HepG2 (cell line): ENCODE measurements around the gene RFTN1.

Experiments
- ATRX ChIP-seq: sonication (generic); formaldehyde crosslinking; IDR thresholded peaks from 2 replicates; pipeline ENCODE4 v1.4.0; 2020; ENCODE audit warnings: missing genetic modification reagents, borderline replicate concordance
- CBX5 ChIP-seq: sonication (generic); formaldehyde crosslinking; IDR thresholded peaks from 2 replicates; pipeline ENCODE4 v1.4.0; 2020; ENCODE audit warnings: missing genetic modification reagents, borderline replicate concordance
- FOXJ3 ChIP-seq: sonication (generic); formaldehyde crosslinking; IDR thresholded peaks from 2 replicates; pipeline ENCODE4 v1.4.0; 2020; ENCODE audit warnings: missing genetic modification reagents, mild to moderate bottlenecking, borderline replicate concordance
- RBM22 ChIP-seq: fragments of 200-400 bp; formaldehyde crosslinking; optimal IDR thresholded peaks from 2 replicates; pipeline ENCODE3; 2017; ENCODE audit warnings: mild to moderate bottlenecking, low read length, moderate library complexity
- SETDB1 ChIP-seq: sonication (generic); formaldehyde crosslinking; IDR thresholded peaks from 2 replicates; pipeline ENCODE4 v1.5.1; 2020; ENCODE audit warnings: missing genetic modification reagents, mild to moderate bottlenecking, borderline replicate concordance
- TF ChIP-seq, protein P1 (sequence below): sonication (generic); formaldehyde crosslinking; IDR thresholded peaks from 2 replicates; pipeline ENCODE4 v1.4.0; 2020; ENCODE audit warnings: mild to moderate bottlenecking, missing genetic modification reagents
- TF ChIP-seq, protein P2 (sequence below): sonication (generic); formaldehyde crosslinking; conservative IDR thresholded peaks from 2 replicates; pipeline ENCODE4 v1.4.0; 2020; ENCODE audit warnings: missing genetic modification reagents
- TF ChIP-seq, protein P3 (sequence below): sonication (generic); formaldehyde crosslinking; IDR thresholded peaks from 2 replicates; pipeline ENCODE4 v1.4.0; 2020; ENCODE audit warnings: mild to moderate bottlenecking, missing genetic modification reagents
- TF ChIP-seq, protein P4 (sequence below), 2 experiments: fragments of 450-650 bp in 1 of 2; sonication (generic) in 1 of 2; formaldehyde crosslinking in 1 of 2; IDR thresholded peaks; 2 replicates each; pipeline versions ENCODE4 v1.6.1 to v1.8.0; 2016 to 2022; ENCODE audit warnings: antibody characterized with exemption in 1 of 2, mild to moderate bottlenecking in 1 of 2, missing genetic modification reagents in 1 of 2

DNA sequence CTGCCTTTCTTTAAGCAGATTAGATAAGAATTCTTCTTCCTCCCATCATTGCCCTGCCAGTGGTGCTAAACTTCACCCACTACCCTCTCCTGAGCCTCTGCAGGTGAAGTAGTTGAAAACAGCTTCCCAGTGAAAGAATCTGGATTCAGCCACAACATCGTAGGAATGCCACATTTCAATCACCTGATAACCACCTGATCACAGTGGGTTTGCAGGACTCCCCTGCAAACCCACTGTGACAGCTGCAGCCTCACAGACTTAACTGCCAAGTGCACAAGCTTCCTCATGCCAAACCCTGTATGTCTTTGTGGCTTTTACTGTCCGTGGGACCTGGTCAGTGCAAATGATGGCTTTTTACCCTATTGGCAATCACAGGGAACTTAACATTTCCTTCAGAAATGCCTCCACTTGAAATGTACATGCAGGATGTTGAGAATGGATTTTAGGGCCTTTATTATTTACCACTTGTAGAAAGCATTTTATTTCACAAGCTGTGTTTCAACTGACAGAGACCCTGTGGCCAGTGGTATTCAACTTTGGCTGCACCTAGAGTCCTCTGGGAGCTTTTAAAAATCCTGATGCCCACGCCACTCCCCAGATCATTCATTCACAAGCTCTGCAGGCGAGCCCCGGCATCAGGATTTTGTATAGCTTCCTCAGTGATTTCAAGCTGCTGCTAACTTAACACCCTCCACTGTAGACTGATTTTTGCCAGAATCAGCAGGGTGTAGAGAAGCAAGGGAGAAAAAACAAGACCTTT, 199.4 kb downstream of the RFTN1 start:
- TF ChIP-seq, protein P1, sequence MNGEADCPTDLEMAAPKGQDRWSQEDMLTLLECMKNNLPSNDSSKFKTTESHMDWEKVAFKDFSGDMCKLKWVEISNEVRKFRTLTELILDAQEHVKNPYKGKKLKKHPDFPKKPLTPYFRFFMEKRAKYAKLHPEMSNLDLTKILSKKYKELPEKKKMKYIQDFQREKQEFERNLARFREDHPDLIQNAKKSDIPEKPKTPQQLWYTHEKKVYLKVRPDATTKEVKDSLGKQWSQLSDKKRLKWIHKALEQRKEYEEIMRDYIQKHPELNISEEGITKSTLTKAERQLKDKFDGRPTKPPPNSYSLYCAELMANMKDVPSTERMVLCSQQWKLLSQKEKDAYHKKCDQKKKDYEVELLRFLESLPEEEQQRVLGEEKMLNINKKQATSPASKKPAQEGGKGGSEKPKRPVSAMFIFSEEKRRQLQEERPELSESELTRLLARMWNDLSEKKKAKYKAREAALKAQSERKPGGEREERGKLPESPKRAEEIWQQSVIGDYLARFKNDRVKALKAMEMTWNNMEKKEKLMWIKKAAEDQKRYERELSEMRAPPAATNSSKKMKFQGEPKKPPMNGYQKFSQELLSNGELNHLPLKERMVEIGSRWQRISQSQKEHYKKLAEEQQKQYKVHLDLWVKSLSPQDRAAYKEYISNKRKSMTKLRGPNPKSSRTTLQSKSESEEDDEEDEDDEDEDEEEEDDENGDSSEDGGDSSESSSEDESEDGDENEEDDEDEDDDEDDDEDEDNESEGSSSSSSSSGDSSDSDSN (CRISPR knock-in tag) = no peak
- TF ChIP-seq RBM22 = no peak
- no peak for TF ChIP-seq SETDB1 (CRISPR knock-in tag)
- no peak for TF ChIP-seq FOXJ3 (CRISPR knock-in tag)
- no peak for TF ChIP-seq CBX5 (CRISPR knock-in tag)
- TF ChIP-seq, protein P2, sequence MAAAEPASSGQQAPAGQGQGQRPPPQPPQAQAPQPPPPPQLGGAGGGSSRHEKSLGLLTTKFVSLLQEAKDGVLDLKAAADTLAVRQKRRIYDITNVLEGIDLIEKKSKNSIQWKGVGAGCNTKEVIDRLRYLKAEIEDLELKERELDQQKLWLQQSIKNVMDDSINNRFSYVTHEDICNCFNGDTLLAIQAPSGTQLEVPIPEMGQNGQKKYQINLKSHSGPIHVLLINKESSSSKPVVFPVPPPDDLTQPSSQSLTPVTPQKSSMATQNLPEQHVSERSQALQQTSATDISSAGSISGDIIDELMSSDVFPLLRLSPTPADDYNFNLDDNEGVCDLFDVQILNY (CRISPR knock-in tag) = no peak
- TF ChIP-seq, protein P3, sequence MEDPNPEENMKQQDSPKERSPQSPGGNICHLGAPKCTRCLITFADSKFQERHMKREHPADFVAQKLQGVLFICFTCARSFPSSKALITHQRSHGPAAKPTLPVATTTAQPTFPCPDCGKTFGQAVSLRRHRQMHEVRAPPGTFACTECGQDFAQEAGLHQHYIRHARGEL = no peak
- TF ChIP-seq, protein P4, sequence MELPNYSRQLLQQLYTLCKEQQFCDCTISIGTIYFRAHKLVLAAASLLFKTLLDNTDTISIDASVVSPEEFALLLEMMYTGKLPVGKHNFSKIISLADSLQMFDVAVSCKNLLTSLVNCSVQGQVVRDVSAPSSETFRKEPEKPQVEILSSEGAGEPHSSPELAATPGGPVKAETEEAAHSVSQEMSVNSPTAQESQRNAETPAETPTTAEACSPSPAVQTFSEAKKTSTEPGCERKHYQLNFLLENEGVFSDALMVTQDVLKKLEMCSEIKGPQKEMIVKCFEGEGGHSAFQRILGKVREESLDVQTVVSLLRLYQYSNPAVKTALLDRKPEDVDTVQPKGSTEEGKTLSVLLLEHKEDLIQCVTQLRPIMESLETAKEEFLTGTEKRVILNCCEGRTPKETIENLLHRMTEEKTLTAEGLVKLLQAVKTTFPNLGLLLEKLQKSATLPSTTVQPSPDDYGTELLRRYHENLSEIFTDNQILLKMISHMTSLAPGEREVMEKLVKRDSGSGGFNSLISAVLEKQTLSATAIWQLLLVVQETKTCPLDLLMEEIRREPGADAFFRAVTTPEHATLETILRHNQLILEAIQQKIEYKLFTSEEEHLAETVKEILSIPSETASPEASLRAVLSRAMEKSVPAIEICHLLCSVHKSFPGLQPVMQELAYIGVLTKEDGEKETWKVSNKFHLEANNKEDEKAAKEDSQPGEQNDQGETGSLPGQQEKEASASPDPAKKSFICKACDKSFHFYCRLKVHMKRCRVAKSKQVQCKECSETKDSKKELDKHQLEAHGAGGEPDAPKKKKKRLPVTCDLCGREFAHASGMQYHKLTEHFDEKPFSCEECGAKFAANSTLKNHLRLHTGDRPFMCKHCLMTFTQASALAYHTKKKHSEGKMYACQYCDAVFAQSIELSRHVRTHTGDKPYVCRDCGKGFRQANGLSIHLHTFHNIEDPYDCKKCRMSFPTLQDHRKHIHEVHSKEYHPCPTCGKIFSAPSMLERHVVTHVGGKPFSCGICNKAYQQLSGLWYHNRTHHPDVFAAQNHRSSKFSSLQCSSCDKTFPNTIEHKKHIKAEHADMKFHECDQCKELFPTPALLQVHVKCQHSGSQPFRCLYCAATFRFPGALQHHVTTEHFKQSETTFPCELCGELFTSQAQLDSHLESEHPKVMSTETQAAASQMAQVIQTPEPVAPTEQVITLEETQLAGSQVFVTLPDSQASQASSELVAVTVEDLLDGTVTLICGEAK (IDR thresholded peaks at IDR 0.05) = no peak
- TF ChIP-seq, protein P4 (CRISPR knock-in tag; IDR thresholded peaks at IDR 0.05) = no peak
- TF ChIP-seq ATRX (CRISPR knock-in tag) = no peak
